HG03095 (cell line): ENCODE results near the gene SEMA7A.
A peak's percentile ranks its signal among the peaks of the same experiment; 100 is the strongest.

ENCODE experiments used
- ATAC-seq: cut with Tn5 transposase; IDR thresholded peaks from one replicate; pipeline ENCODE4 v1.9.1; 2021; ENCODE audit warnings: moderate library complexity; ENCODE audit not compliant: unreplicated experiment

The SEMA7A gene

DNA sequence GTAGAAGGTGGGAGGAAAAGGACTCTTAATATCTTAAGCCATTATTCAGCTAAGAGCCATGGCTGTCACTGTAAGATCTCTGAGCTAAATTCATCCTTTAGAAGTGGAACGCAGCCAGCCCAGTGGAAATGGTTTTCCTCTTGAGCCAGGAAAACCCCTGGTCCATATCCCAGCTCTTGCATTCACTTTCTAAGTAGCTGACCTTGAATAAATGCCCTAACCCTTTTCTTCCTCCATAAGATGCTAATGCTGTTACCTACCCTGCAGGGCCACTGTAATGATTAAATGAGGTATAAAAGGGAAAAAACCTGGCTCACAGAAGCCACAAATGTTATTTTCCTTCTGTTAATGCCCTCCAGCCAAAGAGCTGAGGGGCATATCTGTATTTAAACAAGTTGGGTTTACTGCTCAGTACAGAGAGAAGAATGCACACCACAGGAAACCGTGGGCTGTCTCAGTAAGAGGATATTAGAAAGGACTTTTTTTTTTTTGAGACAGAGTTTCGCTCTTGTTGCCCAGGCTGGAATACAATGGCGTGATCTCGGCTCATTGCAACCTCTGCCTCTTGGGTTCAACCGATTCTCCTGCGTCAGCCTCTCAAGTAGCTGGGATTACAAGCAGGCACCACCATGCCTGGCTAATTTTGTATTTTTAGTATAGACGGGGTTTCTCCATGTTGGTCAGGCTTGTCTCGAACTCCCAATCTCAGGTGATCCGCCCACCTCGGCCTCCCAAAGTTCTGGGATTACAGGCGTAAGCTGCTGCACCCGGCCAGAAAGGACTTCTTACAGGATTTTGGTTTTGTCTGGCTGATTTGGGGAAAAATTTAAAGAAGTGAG lies 20.4 kb upstream of the SEMA7A start:
- no peak for ATAC-seq

DNA sequence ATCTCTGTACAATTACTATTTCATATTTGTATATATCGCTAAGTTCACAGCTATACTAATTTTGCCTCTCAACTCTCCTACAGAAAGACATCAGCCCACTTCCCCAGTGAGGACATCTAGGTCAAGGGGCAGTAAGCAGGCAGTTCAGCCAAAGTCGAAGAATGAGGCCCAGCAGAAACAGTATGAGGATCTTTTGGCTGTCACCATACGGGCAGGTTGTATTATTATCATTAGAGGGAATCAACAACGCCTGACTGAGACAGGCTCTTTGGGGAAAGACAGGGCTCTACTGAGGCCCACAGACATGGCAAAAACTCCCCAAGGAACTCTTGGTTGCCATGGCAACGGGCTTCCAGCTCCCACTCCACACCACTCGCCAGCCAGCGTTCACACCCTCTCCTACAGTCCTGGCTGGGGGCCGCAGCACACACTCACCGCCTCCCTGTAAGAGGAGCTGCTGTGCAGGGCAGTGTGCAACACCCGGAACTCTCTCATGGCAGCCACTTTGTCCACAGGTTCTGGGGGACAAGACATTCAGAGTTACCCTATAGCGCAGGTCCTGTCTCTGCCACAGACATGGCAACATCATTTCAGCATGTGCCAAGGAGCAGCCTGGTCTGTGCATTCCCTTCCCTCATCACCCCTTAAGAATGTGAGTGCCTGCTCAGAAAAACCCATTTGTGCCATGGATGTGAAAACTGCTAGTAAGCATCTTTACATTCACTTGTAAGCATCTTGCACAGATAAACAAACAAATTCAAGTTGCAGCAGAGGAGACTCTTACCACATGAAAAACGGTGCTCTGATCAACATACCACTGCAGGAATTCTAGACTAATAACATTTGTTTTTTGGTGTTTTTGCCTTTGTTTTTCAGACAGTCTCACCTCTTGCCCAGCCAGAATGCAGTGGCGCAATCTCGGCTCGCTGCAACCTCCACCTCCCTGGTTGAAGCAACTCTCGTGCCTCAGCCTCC lies 18.4 kb upstream of the SEMA7A start:
- no peak for ATAC-seq

GRCh38 chr15:74451322-74451721 lies 17.6 kb upstream of the SEMA7A start:
- no peak for ATAC-seq

GRCh38 chr15:74449643-74450205 lies 16.0 kb upstream of the SEMA7A start:
- no peak for ATAC-seq

DNA sequence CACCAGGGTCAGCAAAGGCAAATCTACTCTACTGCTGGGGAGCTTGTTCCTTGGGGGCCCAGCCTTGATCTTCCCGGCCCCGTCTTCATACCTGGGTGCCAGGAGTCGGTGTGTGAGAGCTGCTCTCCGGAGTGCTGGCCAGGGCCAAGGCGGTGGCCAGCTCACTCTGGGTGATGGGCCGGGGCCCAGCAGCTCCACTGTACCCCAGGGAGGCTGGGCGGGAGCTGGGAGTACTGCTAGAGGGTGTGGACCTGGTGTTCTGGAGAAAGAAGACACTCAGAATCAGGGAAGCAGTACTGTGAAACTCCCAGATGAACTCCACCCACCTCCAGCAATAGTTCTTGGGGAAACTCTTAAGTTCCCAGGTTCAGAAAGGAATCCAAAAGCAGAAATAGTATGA lies 15.3 kb upstream of the SEMA7A start:
- no peak for ATAC-seq

- no peak for ATAC-seq
Observed at GRCh38 chr15:74445816-74446763, 12.3 kb upstream of the SEMA7A start.

DNA sequence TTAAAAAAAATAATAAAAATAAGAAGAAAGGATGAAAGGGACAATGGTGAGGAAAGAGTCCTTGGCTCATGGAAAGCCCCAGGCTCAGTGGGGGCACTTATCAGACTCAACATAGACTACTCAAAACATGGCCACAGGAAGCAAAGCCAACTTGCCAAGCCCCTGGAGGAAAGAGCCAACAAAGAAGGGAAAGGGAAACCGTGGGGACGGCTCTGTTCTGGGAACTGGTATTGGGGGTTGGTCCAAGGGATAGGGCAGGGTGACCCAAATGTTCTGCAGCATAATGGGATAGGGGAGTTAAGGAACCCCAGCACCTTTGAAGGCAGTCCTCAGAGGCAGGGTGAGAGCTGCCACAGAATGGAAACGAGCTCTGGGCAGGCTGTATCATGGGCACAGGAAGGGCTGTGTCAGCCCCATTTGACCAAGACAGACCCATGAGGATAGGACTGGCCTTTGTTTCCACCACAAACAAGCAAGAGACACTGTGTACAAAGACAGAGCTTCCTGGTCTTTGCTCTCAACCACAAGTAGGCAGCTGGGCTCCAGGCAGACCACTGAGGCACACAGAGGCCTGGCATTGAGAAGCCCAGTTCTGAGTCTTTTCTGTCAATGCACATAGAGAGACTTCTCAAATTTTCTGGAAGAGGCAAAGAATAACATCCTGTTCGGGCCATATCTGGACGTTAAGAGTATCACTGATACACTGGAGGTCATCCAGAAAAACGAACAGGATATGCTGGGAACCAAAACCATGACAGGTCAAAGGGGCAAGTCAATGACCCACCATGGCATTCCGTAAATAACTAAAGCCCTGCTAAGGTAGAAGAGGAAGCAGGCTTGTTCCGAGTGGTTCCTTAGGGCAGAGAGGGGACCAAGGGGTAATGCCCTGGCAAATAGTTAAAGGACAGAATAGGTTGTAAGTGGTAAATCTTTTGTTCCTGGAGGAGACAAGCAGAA lies 10.6 kb upstream of the SEMA7A start:
- no peak for ATAC-seq

DNA sequence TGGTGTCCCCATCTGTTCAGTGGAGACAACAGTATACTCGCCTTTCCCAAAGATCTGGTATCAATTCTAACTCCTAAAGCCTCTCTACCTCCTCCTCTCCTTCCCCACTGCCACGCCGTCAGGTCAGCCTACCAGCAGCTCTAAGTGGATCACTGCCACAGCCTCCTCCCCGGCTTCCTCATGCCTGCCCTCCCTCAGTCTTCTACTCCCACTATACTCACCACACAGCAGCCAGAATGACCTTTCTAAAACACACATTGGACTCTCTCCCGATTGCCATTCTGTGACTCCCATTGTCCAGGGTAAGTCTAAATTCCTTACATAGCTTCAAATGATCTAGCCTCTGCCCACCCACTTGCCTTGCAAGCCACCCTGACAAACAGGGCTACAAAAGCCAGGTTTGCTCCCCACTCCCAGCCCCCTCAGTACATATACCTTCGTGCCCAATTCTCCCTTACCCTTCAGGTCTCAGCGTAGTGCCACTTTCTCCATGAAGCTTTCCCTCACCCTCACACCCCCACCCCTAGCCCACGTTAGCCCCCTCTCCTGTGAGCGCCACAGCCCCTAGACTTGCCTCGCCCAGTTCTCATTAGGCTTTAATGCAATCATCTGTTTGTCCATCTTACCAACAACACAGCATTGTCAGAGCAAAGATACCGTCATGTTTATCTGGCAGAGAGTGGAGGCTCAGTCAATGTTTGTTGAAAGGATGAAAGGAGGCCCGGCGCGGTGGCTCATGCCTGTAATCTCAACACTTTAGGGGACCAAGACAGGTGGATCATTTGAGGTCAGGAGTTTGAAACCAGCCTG lies 9.5 kb upstream of the SEMA7A start:
- no peak for ATAC-seq

DNA sequence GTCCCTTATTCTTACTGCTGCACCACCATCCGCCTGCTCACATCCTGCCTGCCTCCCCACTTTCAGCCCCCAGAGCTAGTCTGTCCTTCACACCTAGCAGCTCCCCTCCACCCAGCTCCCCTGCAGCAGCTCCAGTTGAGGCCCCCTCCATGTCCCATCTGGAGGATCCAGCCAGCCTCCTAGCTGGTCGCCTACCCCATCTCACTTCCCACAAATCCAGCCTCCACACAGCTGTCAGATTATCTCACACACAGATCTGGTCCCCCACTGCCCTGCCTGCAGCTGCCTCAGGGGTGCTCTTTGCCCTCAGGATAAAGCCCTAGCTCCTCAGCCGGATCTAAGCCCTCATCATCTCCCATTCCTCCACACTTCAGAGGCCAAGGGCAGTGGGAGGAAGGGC lies 8.8 kb upstream of the SEMA7A start:
- no peak for ATAC-seq

- ATAC-seq, result no peak
Observed at GRCh38 chr15:74442063-74442462, 8.3 kb upstream of the SEMA7A start.

GRCh38 chr15:74441248-74441941 lies 7.6 kb upstream of the SEMA7A start:
- no peak for ATAC-seq

DNA sequence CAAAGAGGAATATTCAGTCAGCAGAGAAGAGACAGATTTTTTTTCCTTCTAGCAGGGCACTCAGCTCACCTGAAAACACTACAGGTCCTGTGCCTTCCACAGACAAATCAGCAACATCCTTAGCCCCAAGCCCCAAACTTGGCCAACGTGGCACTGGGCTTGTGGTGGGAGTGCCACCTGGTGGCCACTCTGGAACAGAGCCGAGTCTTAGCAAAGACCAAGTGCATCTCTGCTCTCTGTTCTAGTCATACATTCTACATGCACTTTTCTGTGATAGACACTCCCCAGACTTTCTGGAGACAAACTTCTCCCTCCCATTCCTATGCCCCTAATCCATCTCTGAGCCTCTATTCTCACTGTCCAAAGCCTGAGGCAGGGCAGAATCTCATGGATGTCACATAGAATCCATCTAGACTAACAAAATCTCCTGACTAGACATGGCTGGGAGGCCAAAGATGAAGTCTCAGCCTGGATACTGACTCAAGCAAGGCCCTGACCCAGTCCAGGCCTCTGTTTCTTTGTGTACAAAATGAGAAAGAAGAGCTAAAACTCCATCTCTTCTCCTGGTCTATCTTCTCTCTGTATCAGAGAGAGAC lies 5.1 kb upstream of the SEMA7A start:
- peak; percentile 44 for ATAC-seq

DNA sequence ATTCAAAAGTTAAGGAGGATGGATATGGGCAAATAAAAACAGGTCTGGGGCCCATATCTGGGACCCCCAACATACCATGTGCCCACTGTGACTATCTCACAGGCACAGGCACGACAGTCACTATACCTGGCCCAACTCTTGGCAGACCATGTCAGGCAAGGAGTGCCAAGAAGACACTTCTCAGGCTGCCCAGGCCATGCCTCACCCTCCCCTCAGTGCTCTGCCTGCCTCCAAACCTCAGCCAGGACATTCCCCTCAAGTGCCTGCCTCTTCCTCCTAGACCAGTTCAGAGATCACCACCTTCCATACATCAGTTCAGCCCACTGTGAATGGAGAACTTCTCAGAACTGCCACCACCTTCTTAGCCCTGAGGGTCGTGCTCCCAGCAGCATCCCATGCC lies 4.4 kb upstream of the SEMA7A start:
- no peak for ATAC-seq

- ATAC-seq, result no peak
Observed at GRCh38 chr15:74434263-74435136, 742 bp upstream of the SEMA7A start.

DNA sequence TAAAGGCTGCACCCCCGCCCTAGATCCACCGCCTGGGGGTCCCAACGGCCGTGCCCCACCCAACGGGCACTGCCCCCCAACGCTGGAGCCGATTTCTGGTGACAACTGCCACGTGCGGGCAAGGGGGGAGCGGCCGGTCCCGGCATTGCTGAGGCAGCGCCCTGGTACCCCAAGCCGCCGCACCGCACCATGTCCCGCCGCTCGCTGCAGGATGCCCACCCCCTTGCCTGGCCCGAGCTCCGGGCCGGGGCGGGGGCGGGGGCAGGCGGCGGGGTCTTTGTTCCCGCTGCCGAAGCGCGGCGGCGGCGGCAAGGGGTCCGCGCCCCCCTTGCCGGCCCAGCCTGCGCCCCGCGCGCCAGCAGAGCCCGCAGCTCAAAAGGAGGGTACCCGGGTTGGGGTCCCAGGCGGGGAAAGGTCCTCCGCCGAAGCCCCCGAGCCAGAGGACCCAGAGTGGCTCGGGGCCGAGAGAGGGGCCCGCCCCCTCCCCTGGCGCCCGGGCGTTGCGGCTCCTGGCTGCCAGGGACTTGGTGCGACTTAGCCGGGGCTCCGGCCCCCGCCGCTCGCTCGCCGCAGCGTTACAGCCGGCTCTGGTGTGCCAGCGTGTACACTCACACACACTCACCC lies 678 bp downstream of the SEMA7A start:
- peak; percentile 11 for ATAC-seq
